K562 (cell line): ENCODE measurements around the gene NTN3. TPM values are rescaled to one million over a fixed set of nuclear protein-coding genes. Genes with fewer than 3 reads are reported as not detected.

ENCODE experiments used
- C11orf30 ChIP-seq: fragments of 450-650 bp; IDR thresholded peaks from 2 replicates; pipeline ENCODE4 v1.6.1; 2016; ENCODE audit warnings: low read depth, mild to moderate bottlenecking
- CBX1 ChIP-seq: sonication (generic); IDR thresholded peaks from 2 replicates; pipeline ENCODE4 v1.6.1; 2016; ENCODE audit warnings: antibody characterized with exemption, low read depth, mild to moderate bottlenecking
- CEBPG ChIP-seq, 3 experiments: fragments of 200-800 bp in 1 of 3; sonication (Bioruptor generic) in 1 of 3; sonication (generic) in 1 of 3; formaldehyde crosslinking in 1 of 3; IDR thresholded peaks in 2 of 3; conservative IDR thresholded peaks in 1 of 3; 2 replicates each; pipeline versions ENCODE4 v1.6.1 to v1.8.0; 2016 to 2022; ENCODE audit warnings: missing compliant biosample characterization in 2 of 3, missing genetic modification characterization in 2 of 3, mild to moderate bottlenecking in 1 of 3, missing genetic modification reagents in 1 of 3
- CREB1 ChIP-seq, 2 experiments: sonication (generic) in 1 of 2; formaldehyde crosslinking in 1 of 2; IDR thresholded peaks; 2 replicates each; pipeline versions ENCODE4 v1.6.1 to v1.8.0; 2012 to 2022; ENCODE audit warnings: inconsistent platforms in 1 of 2, mild to moderate bottlenecking in 1 of 2, missing genetic modification reagents in 1 of 2, moderate library complexity in 1 of 2
- CTCFL ChIP-seq: IDR thresholded peaks from 2 replicates; pipeline ENCODE4 v1.6.1; 2011; ENCODE audit warnings: borderline replicate concordance, low read depth, mild to moderate bottlenecking, moderate library complexity, low read length; ENCODE audit not compliant: insufficient read depth, poor library complexity, severe bottlenecking
- DPF2 ChIP-seq: fragments of 450-650 bp; IDR thresholded peaks from 2 replicates; pipeline ENCODE4 v1.6.1; 2016
- ETS1 ChIP-seq: conservative IDR thresholded peaks from 2 replicates; pipeline ENCODE4 v1.6.1; 2011; ENCODE audit warnings: low read depth, mild to moderate bottlenecking, low read length; ENCODE audit not compliant: control insufficient read depth
- HEY1 ChIP-seq: fragments of 250-450 bp; sonication (Bioruptor Pico); IDR thresholded peaks from 2 replicates; pipeline ENCODE4 v1.5.0; 2020; ENCODE audit warnings: mild to moderate bottlenecking, moderate library complexity, borderline replicate concordance
- HNRNPLL ChIP-seq: fragments of 200-400 bp; formaldehyde crosslinking; IDR thresholded peaks from 2 replicates; pipeline ENCODE4 v1.6.1; 2017; ENCODE audit warnings: low read length, low read depth, mild to moderate bottlenecking; ENCODE audit not compliant: poor library complexity, severe bottlenecking
- ID3 ChIP-seq, 2 experiments: fragments of 250-450 bp in 1 of 2; fragments of 450-650 bp in 1 of 2; sonication (Bioruptor Pico) in 1 of 2; IDR thresholded peaks; 2 replicates each; pipeline versions ENCODE4 v1.6.1 to v1.8.0; 2016 to 2021; ENCODE audit warnings: mild to moderate bottlenecking in 2 of 2, moderate library complexity in 2 of 2, missing compliant biosample characterization in 1 of 2, missing genetic modification characterization in 1 of 2
- KDM4B ChIP-seq, 2 experiments: fragments of 450-650 bp in 1 of 2; sonication (generic) in 1 of 2; IDR thresholded peaks; 2 replicates each; pipeline ENCODE4 v1.6.1; 2016 to 2017; ENCODE audit warnings: borderline replicate concordance in 2 of 2, antibody characterized with exemption in 1 of 2, low read depth in 1 of 2, mild to moderate bottlenecking in 1 of 2
- MAX ChIP-seq: sonication (generic); formaldehyde crosslinking; IDR thresholded peaks from 2 replicates; pipeline ENCODE4 v1.9.0; 2022; ENCODE audit warnings: mild to moderate bottlenecking, missing genetic modification reagents
- MEF2D ChIP-seq: conservative IDR thresholded peaks from 2 replicates; pipeline ENCODE4 v1.6.1; 2016; ENCODE audit warnings: low read depth, missing genetic modification characterization, missing compliant biosample characterization
- MITF ChIP-seq: IDR thresholded peaks from 2 replicates; pipeline ENCODE4 v1.6.1; 2014; ENCODE audit warnings: antibody characterized with exemption
- PHF8 ChIP-seq: fragments of 200-600 bp; sonication (generic); IDR thresholded peaks from 2 replicates; pipeline ENCODE4 v1.6.1; 2012; ENCODE audit warnings: mixed run types, mild to moderate bottlenecking, inconsistent platforms, low read length, moderate library complexity, borderline replicate concordance
- POLR2G ChIP-seq: fragments of 200-400 bp; formaldehyde crosslinking; IDR thresholded peaks from 2 replicates; pipeline ENCODE4 v1.6.1; 2017; ENCODE audit warnings: low read depth, mild to moderate bottlenecking, antibody characterized with exemption, low read length, moderate library complexity
- RUNX1 ChIP-seq: sonication (generic); IDR thresholded peaks from 2 replicates; pipeline ENCODE4 v1.6.1; 2016; ENCODE audit warnings: antibody characterized with exemption, low read depth
- SMAD1 ChIP-seq: fragments of 150-350 bp; IDR thresholded peaks from 2 replicates; pipeline ENCODE4 v1.6.1; 2014; ENCODE audit warnings: low read length, low read depth; ENCODE audit not compliant: partially characterized antibody
- SPI1 ChIP-seq: IDR thresholded peaks from 2 replicates; pipeline ENCODE4 v1.6.1; 2011; ENCODE audit warnings: low read depth, low read length, control low read depth, borderline replicate concordance
- ZNF583 ChIP-seq: fragments of 250-450 bp; sonication (Bioruptor Pico); IDR thresholded peaks from 2 replicates; pipeline ENCODE4 v1.4.0; 2020
- polyA plus RNA-seq, 8 experiments: library from polyadenylated mRNA; depleted of rRNA in 4 of 8; stranded (reverse) in 5 of 8; unstranded in 3 of 8; fragments of >200 nt; fragmentation: Nextera tagmentation in 2 of 8; fragmentation: Illumina TruSeq in 1 of 8; extraction: Ambion mirVana in 2 of 8; extraction: Trizol in 1 of 8; gene quantifications; 2 replicates each; pipeline versions ENCODE4 v1.2.1 to v1.2.3, GENCODE V29; 2011 to 2014; ENCODE audit warnings: inconsistent platforms in 1 of 8, missing spikeins in 1 of 8
- total RNA-seq, 7 experiments: library from RNA; depleted of rRNA in 6 of 7; stranded (reverse); fragments of >200 nt in 6 of 7; fragmentation: Illumina TruSeq in 2 of 7; extraction: Trizol in 2 of 7; gene quantifications; 2 replicates each; pipeline versions ENCODE4 v1.2.1 to v1.2.3, GENCODE V29; 2011 to 2021; ENCODE audit warnings: low replicate concordance in 1 of 7

The NTN3 gene
- total and polyA plus RNA-seq, 9 of the 15 experiments (the other 6 are each of a cell fraction or from before 2014, with no cell fraction given), result not detected

- TF ChIP-seq ID3 (CRISPR knock-in tag; IDR thresholded peaks at IDR 0.05), result no peak
- TF ChIP-seq ID3 (tag; IDR thresholded peaks at IDR 0.05), result no peak
- peak; percentile 81 for TF ChIP-seq MAX
- TF ChIP-seq KDM4B (IDR thresholded peaks at IDR 0.05; ENCODE audit: borderline replicate concordance in 2 of 2, low read depth in 1 of 2), result peak in 1 of 2 experiments; percentile 89; a peak in 2 of 4 replicates
- peak; percentile 97 for TF ChIP-seq CBX1
- no peak for TF ChIP-seq CEBPG (CRISPR knock-in tag; IDR thresholded peaks at IDR 0.05)
- TF ChIP-seq CEBPG (tag; conservative IDR thresholded peaks at IDR 0.05 in 1 of 2, IDR thresholded peaks at IDR 0.05 in 1 of 2), result no peak
- TF ChIP-seq POLR2G, result peak; percentile 86
- no peak for TF ChIP-seq MEF2D (tag)
- 0 out of 2 replicates have a peak, but pooled peaks have one; percentile 3 for TF ChIP-seq SPI1
- no peak for TF ChIP-seq ZNF583 (CRISPR knock-in tag)
- TF ChIP-seq SMAD1, result peak; percentile 36
- TF ChIP-seq CTCFL, result peak; percentile 61
- peak; percentile 86 for TF ChIP-seq ETS1
- peak; percentile 71; the same call in 1 of the 2 replicates for TF ChIP-seq CREB1 (IDR thresholded peaks at IDR 0.05)
- peak; percentile 63; the same call in 1 of the 2 replicates for TF ChIP-seq CREB1 (CRISPR knock-in tag; IDR thresholded peaks at IDR 0.05)
- no peak for TF ChIP-seq HNRNPLL
- peak; percentile 58; the same call in 1 of the 2 replicates for TF ChIP-seq RUNX1
- peak; percentile 56; the same call in 1 of the 2 replicates for TF ChIP-seq PHF8
- no peak for TF ChIP-seq DPF2
- TF ChIP-seq C11orf30, result peak; percentile 90
- peak; percentile 97 for TF ChIP-seq MITF
- no peak for TF ChIP-seq HEY1
Measured at GRCh38 chr16:2520097-2520783, 49.1 kb downstream of the NTN3 start, which contains the start of gene AMDHD2 (continued).
